GM23248 (cell line): ENCODE results near the gene KLKB1.

Source experiments
- EZH2 ChIP-seq: fragments of 200-600 bp; sonication (generic); IDR thresholded peaks from 2 replicates; pipeline ENCODE4 v1.6.1; 2018; ENCODE audit warnings: antibody characterized with exemption, mild to moderate bottlenecking; ENCODE audit not compliant: insufficient read depth, poor library complexity, severe bottlenecking
- EZH2phosphoT487 ChIP-seq: fragments of 200-600 bp; sonication (generic); IDR thresholded peaks from 2 replicates; pipeline ENCODE4 v1.6.1; 2018; ENCODE audit warnings: antibody characterized with exemption, moderate library complexity, mild to moderate bottlenecking, low read depth; ENCODE audit not compliant: insufficient read depth

GRCh38 chr4:186196063-186196462 is 31.2 kb upstream of the KLKB1 start:
- no peak for TF ChIP-seq EZH2phosphoT487
- TF ChIP-seq EZH2: no peak
